ENCODE data around the gene CPNE4.

The CPNE4 gene

DNA sequence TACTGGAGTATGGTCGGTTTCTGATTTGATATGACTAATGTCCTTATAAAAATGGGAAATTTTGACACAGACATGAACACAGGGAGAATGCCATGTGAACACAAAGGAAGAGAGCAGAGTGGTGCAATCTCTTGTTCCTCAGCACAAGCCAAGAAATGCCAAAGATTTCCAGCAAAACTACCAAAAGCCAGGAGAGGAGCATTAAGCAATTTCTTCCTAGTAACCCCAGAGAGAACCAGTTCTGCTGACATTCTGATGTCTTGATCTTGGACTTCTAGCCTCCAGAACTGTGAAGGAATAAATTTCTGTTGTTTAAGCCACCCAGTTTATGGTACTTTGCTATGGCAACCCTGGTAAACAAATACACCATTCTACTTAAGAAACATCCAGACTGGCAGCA is 304.2 kb downstream of the CPNE4 start:
- DNase-seq = no peak

DNA sequence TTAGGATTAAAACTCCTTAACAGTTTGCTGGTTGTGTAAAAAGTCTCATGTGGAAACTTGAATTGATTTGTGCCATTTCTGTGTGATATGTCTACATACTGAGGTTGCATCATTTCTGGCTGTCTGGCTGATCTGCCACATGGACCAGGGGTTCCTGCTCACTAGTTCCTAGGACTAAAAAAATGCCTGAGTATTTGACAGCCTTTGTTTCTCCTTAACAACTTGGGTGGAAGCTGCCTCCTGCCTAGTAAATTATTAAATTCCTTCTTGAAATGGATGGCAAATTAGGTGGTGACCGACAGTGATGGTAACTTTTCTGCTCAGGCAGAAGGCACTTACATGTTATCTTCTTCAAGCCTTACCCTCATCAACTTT is 305.2 kb downstream of the CPNE4 start:
- DNase-seq = no peak

- DNase-seq = no peak
These were observed 305.7 kb downstream of the CPNE4 start for GRCh38 chr3:131728898-131729642.

GRCh38 chr3:131725414-131725813 is 309.4 kb downstream of the CPNE4 start:
- no peak for DNase-seq

DNA sequence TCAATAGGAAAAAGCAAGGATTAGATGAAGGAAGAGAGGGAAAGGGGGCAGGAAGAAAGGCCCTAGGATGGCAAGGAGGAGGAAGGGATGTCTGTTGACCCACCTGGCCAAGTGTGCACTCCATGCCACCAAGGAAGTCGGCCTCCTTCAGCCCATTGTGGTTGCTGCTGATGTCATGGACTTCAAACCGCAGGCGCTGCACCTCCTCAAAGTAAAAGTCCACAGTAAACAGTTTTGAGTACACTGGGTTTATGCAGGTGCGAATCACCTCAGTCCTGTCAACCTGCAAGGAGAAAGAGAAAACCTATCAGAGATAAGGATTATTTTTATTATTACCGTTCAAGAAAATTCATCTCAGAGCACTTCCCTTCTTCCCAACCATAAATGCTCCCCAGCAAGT is 311.5 kb downstream of the CPNE4 start:
- DNase-seq = no peak

DNA sequence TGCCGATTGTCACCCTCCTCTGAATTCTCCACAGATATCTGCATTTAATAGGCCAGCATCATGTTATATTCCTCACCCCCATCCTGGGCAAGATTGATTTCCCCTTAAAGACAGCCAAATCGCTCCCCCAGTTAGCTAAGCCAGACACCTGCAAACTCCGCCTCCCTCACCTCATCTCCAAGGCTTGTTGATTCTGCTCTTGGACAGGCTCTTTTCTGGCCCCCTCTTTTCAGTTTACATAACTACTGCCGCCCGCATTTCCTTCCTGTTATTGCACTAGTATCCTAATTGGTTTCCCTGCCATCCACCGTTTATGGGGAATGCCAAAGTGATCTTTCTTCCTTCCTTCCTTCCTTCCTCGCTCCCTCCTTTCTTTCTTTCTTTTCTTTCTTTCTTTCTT is 317.3 kb downstream of the CPNE4 start:
- no peak for DNase-seq

DNA sequence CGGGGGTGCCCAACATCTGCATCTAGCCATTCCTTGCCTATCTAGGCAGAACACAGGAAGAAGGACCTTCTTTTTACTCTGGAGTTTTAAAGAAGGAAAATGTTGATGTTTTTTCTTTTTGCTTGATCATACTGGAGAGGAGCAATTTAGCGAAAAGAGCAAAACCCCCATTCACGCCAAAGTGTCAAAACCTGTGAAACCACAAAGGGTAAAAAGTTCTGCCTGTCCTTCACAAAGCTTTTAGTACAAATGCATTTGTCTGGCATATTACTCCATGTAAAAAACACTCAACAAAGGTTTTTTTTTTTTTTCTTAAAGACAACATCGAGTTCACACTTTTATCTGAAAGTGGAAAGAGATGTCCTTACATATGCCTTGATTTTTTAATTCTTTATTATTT is 317.9 kb downstream of the CPNE4 start:
- no peak for DNase-seq

DNA sequence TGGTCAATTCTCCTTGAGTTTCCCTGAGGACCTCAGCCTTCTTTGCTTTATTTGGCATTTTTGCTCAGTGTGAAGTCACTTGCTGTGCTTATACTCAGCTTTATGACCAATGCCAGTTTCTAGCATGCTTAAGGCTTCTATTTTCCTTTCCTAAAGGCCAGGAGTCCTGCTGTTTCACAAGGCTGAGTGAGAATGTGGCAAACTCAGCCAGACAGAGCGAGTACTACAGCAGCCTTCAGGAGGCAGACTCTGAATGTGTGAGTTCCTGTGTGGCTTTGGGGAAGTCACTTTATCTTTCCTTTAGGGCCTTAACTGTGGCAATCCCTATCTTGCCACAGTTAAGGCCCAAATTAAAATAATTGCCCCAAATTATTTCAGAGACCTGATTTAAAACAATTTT is 318.8 kb downstream of the CPNE4 start:
- DNase-seq = no peak

DNA sequence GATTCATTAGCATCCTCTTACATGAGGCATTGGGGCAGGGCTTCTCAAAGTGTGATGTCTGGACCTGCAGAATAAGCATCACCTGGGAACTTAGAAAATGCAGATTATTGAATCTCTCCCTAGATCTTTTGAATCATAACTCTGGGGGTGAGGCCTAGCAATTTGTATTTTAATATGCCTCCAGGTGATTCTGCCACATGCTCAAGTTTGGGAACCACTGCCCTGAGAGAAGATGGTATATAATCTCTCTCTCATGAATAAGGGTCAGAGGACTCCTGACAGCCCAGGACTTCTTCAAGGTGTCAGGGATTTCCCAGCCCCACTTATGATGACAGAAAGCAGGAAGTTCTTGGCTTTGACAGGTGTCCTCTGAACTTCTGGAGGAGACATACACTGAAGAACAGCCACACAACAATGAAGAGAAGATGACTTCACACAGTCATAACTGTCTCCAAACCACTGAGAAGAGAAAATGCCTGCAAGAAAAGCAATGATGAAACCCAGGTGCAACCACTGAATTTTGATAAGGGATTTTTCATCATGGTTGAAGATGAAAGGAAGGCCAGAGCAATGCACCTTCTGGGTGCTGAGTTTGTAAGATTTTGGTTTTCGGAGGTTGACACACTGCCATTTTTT is 320.1 kb downstream of the CPNE4 start:
- no peak for DNase-seq

DNA sequence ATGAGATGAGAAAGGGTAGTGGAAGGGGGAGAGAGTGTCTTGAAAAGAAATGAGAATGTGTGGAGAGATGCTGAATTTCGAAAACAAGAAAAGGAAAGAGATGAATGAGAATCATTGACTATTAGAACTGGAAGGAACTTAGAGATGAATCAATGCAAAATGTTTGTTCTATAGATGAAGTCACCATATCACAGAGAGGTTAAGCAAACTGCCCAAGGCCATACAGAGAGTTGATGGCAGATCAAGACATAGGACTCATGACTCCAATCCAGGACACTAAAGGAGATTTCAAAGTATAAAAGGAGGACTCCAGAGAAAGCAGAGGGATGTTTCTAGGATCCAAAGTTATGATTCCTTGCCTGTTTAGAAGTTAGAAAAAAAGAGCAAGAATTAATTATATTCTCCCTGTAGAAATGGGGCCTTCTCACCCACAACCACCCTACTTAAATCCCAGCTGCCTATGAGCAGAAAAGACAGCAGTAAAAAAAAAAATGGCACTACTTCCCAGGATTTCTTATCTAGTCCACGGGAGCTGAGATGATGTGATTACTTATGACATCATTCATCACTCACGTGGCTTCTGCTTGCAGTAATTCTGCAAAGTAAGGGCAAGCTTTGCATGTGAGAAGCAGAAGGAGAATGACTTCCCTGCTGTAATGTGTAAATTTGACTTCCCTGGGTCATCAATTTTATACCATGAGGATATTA is 321.2 kb downstream of the CPNE4 start:
- DNase-seq = no peak

GRCh38 chr3:131712662-131713061 is 322.2 kb downstream of the CPNE4 start:
- DNase-seq = no peak

- DNase-seq = no peak
These were observed 323.6 kb downstream of the CPNE4 start for GRCh38 chr3:131711114-131711768.

GRCh38 chr3:131708241-131708640 is 326.6 kb downstream of the CPNE4 start:
- no peak for DNase-seq

DNA sequence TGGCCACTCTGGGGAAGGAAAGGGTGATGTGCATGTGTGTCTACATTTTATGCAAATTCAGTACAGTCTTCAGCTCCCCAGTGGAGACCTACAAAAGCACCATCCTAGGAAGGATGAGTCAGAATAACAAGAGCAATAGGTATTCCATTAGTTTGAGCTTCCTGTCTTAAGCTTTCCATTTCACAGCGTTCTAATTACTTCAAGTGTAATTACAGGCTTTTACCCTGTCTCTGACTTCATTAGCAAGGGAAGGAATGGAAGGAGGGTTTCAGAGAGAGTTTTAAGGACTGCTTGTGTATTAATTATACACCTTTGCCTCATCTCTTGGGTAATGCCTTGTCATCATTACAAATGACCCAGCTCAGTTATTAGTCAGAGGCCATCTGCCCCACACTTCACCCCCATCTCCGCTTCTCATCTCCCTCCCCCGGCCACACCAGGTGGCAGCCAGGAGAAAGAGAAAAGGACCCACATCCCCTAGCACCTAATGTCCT is 329.2 kb downstream of the CPNE4 start:
- DNase-seq = no peak

- no peak for DNase-seq
These were observed 329.7 kb downstream of the CPNE4 start for GRCh38 chr3:131705099-131705498.

DNA sequence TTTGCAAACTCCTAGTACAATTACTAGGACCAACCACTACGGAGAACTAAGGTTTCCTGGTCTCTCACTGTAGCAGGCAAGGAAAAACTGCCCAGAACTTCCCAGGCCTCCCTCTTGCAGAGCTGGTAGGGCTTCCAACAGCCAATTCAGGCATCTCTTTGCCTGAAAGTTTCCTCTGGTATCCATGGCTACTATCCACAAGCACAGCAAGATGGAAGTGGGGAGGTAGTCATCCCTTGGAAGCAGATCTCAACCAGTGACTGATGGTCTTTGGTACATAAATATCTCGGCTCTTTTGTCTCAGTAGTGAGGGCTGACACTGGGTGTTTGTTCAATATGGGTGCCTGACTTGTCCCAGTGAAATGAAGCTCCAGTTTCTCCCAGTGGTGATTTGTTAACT is 330.7 kb downstream of the CPNE4 start:
- no peak for DNase-seq

DNA sequence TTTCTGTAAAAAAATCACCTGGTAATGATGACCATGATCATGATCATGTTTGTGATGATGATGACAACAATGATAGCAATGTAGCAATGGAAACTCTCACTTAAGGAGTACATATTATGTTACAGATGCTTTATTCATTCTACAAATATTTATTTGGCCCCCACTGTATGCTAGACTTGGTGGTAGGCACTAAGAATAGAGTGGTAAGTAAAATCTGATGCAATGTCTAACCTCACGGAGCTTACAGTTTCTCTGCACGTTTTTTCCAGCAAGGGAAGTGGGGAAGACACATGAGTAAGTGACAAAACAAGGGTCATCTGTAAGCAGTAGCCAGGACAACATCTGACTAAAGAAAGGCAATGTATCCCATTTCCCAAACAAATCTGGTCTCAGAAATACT is 332.7 kb downstream of the CPNE4 start:
- DNase-seq = no peak

DNA sequence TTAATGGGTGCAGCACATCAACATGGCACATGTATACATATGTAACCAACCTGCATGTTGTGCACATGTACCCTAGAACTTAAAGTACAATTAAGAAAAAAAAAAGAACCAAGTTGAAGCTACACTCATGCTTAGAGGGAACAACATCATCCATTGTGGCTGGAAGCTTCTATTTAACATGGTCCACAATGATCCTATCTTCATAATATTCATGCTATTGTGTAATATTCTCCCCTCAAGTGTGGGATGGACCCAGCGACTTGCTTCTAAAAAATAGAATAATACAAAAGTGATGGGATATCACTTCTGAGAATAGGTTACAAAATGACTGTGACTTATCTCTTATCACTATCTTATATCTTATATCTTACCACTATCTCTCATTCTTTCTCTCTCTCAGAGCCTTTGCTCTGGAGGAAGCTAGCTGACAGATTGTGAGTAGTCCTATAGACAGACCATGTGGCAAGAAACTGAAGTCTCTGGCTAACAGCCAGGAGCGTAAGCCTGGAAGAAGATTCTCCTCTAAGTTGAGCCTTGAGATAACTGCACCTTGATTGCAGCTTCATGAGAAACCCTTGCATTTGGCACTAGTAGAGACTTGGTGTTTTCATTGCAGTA is 333.6 kb downstream of the CPNE4 start:
- DNase-seq = no peak

DNA sequence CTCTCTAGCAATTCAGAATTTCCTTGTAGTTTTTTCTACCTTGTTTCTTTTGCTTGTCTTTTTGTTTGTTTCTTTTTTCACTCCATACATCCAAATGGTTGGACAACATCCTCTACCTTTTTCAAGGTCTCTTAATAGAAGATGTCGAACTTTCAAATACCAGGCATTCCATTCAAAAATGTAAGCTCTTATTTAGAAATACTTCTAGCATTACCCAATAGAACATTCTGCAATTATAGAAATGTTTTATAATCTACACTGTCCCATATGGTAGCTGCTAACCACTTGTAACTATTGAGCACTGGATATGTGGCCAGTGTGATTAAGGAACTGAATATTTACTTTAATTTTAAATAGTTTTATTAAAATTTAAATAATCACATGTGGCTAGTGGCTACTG is 335.8 kb downstream of the CPNE4 start:
- DNase-seq = no peak

DNA sequence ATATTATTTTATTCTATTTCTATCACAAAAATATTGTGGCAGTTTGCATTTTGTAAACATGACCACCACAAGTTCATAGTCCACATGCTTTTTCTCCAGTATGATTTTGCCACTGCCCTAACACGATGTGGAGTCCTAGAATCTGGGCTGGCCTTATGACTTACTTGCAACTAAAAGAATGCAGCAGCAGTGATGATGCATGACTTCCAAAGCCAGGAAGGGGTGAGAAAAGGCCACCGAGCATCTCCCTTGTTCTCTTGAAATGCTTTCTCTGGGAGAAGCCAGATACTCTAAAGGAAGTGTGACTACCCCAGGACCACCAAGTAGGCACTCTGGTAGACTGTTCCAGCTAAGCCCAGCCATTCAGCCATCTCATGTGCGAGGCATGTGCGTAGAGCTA is 340.4 kb downstream of the CPNE4 start:
- DNase-seq = no peak

- DNase-seq = no peak
These were observed 342.5 kb downstream of the CPNE4 start for GRCh38 chr3:131692356-131692755.

DNA sequence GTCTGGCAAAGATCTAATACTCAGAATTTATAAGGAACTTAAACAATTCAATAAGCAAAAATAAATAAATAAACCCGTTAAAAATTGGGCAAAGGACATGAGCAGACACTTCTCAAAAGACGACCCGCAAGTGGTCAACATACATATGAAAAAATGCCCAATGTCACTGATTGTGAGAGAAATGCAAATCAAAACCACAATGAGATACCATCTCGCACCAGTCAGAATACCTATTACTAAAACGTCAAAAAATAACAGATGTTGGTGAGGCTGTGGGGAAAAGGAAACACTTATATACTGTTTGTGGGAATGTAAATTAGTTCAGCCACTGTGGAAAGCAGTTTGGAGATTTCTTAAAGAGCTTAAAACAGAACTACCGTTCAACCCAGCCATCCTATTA is 344.0 kb downstream of the CPNE4 start:
- no peak for DNase-seq

GRCh38 chr3:131688370-131688769 is 346.4 kb downstream of the CPNE4 start:
- DNase-seq = no peak
